A549 (cell line): Measurements from ENCODE around the gene CHCHD6.

Source experiments
- JUNB ChIP-seq: fragments of >200 bp; sonication (Bioruptor Twin); formaldehyde crosslinking; IDR thresholded peaks from 2 replicates; pipeline ENCODE4 v1.6.1; 2016
- KDM1A ChIP-seq: fragments of 200-600 bp; sonication (generic); IDR thresholded peaks from 2 replicates; pipeline ENCODE4 v1.6.1; 2016; ENCODE audit warnings: low read depth, mild to moderate bottlenecking
- POLR2A ChIP-seq: IDR thresholded peaks from 2 replicates; pipeline ENCODE4 v1.6.1; 2012; ENCODE audit warnings: mild to moderate bottlenecking, low read length
- RCOR1 ChIP-seq: fragments of 150-350 bp; IDR thresholded peaks from 2 replicates; pipeline ENCODE4 v1.6.1; 2014; ENCODE audit warnings: antibody characterized with exemption, low read length, low read depth
- TF ChIP-seq, protein P1 (sequence below): fragments of >200 bp; sonication (Bioruptor Twin); formaldehyde crosslinking; IDR thresholded peaks from 3 replicates; pipeline ENCODE4 v1.5.1; 2016

DNA sequence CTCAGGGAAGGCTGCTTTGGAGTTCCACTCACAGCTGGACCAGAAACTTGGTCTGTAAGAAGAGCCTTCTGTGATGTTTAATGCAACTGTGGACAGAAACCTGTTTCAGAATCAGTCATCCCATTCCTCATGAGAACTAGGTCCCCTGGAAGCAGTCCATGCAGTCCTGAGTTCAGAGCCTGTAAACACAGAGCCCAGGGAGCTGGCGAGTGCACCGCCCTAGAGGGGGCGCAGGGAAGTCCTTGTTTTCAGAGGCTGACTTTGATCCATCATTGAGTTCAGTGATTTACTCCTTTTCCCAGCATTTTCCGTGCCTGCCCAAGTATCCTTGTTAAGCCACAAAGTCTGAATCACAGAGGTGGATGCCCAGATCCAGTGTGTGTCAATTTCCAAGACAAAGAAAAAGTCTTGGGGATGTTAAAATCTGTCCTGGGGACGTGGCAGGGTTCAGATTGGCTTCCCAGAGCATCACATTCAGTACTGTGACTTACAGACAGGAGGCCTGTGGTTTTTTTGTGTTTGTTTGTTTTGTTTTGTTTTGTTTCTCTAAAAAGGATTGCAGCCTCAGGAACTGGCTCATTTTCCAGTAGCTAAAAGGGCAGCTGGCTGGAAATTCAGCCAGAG is 39.3 kb upstream of the CHCHD6 start:
- TF ChIP-seq, protein P1, sequence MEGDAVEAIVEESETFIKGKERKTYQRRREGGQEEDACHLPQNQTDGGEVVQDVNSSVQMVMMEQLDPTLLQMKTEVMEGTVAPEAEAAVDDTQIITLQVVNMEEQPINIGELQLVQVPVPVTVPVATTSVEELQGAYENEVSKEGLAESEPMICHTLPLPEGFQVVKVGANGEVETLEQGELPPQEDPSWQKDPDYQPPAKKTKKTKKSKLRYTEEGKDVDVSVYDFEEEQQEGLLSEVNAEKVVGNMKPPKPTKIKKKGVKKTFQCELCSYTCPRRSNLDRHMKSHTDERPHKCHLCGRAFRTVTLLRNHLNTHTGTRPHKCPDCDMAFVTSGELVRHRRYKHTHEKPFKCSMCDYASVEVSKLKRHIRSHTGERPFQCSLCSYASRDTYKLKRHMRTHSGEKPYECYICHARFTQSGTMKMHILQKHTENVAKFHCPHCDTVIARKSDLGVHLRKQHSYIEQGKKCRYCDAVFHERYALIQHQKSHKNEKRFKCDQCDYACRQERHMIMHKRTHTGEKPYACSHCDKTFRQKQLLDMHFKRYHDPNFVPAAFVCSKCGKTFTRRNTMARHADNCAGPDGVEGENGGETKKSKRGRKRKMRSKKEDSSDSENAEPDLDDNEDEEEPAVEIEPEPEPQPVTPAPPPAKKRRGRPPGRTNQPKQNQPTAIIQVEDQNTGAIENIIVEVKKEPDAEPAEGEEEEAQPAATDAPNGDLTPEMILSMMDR, result no peak
- TF ChIP-seq JUNB (no peak), POLR2A (no peak), KDM1A (no peak), RCOR1 (no peak)
